T-helper 1 cell (primary cell): Measurements from ENCODE around the gene TMEM123.

Experiments
- DNase-seq, 5 donors: peaks; one replicate each; pipeline ENCODE4 v3.0.0-alpha.2; 2012 to 2020

Gene TMEM123

GRCh38 chr11:102471474-102471873 is 18.9 kb upstream of the TMEM123 start:
- DNase-seq, result no peak

- DNase-seq, result peak in 3 of 5 donors; percentile 4 to 43 (median 24)
These were observed 17.7 kb upstream of the TMEM123 start for GRCh38 chr11:102470251-102470650.

DNA sequence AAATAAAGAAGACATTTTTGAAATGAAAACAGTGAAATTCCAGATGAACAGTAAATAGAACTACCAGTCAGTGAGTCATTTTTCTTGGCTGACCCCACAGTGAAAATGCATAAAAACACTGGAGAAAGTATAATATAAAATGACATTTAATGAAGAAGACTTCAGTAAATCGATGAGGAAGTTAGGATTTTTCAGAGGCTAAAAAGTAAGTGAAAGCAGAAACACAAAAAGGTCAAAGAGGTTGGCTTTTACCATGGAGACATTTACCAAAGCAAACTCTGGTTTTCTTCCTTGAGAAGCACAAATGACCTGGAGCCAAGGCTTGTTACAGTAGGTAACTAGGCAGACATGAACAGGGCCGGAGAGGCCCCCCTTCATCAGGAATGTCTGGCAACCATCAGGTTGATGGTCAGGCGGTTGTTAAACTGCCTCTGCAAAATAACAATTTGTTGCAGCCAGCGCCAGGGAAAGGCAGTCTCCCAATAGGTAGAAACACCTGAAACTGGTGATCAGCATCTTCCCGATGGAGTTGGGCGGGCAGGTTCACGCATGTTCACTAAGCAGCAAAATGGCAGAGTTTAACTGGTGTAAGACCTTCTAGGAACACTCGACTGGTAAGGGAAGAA is 16.7 kb upstream of the TMEM123 start:
- DNase-seq, result no peak

DNA sequence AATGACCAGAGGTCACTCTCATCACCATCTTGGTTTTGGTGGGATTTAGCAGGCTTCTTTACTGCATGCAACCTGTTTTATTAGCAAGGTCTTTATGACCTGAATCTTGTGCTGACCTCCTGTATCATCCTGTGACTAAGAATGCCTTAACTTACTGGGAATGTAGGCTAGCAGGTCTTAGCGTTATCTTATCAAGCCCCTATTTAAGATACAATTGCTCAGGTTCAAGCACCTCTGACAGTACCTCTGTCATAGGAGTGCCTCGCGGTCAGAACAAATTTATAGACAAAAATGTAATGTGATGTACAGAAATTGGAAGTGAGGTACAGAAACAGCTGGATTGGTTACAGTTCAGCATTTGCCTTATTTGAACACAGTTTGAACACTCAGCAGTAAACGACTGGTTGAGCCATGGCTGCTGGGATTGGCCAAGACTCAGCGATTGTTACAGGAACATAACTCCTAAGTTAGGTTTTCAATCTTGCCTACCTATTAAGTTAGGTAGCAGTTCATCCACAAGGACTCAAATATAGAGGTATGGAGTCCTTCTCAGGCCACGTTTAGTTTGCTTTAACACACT is 16.1 kb upstream of the TMEM123 start:
- no peak for DNase-seq

DNA sequence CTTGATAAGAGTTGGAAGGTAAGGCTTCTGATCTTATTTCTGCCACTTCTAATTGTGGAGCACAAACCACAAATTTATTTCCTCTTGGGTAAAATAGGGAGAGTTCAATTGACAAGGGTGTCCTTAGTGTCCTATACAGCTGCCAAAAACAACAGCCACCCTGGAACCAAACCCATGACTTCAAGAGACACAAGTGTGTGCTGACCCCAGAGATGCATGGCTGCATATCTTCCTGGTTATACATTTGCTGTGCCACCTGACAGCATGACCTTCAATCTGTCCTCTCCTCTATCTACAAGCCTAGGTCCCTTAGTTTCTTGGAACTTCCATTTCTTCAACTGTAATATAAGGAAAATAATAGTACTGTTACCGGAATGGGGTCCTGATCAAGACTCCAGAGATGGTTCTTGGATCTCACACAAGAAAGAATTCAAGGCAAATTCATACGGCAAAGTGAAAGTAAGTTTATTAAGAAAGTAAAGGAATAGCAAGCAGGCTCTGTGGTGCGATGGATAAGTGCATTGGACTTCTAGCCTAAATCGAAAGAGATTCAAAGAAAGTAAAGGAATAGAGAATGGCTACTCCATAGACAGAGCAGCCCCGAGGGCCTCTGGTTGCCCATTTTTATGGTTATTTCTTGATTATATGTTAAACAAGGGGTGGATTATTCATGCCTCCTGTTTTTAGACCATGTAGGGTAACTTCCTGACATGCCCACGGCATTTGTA is 15.5 kb upstream of the TMEM123 start:
- no peak for DNase-seq

- no peak for DNase-seq
These were observed 14.6 kb upstream of the TMEM123 start for GRCh38 chr11:102467080-102467708.

DNA sequence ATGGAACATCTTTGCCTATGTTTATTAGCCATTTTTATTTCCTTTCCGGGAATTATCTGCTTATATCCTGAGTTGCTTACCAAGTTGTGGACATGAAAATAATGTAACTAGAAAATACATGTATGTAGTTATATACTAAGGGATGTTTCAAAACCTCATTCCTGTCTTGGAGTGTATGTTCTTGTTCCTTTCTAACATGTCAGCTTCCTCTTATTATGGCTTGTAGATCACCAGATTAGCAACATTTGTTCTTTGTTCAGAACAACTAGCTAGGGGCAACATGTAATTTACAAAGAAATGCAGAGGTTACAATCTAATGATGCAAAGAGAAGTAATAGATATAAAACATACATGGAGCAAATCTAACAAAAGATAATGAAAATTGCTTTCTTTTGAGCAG is 13.1 kb upstream of the TMEM123 start:
- DNase-seq, result no peak

DNA sequence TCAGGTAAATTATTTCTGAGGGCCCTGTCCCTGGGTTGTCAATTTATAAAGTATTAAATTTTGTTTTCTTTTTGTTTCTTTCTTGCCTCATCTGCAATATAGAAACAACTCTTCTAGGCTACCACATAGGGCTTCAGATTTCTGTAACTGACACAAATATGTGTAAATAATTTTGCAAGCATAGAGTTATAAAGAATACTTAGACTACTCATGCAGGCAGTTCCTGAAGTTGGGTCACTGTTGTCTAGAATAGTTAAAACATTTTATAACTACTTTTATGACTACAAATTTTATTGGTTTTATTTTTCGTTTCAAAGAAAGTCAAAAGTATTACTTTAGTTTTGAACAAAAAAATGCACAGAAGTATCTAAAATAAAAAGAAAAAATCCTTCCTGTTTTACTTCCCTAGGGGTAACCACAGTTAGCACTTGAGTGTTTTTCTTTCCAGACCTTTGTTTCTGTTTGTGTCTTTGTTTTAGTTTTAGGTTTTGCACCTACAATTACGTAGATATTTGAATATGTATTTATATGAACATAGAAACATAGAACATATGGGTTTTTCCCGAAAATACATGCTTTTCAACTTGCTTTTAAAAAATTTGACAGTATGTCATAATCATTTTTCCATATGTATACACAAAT is 12.4 kb upstream of the TMEM123 start:
- no peak for DNase-seq

GRCh38 chr11:102464037-102464436 is 11.5 kb upstream of the TMEM123 start:
- DNase-seq, result no peak

- DNase-seq, result no peak
These were observed 10.0 kb upstream of the TMEM123 start for GRCh38 chr11:102462610-102463009.

GRCh38 chr11:102459393-102459792 is 6.8 kb upstream of the TMEM123 start:
- DNase-seq, result no peak

- no peak for DNase-seq
These were observed 6.0 kb upstream of the TMEM123 start for GRCh38 chr11:102458548-102458947.

GRCh38 chr11:102457865-102458264 is 5.3 kb upstream of the TMEM123 start:
- DNase-seq, result no peak

DNA sequence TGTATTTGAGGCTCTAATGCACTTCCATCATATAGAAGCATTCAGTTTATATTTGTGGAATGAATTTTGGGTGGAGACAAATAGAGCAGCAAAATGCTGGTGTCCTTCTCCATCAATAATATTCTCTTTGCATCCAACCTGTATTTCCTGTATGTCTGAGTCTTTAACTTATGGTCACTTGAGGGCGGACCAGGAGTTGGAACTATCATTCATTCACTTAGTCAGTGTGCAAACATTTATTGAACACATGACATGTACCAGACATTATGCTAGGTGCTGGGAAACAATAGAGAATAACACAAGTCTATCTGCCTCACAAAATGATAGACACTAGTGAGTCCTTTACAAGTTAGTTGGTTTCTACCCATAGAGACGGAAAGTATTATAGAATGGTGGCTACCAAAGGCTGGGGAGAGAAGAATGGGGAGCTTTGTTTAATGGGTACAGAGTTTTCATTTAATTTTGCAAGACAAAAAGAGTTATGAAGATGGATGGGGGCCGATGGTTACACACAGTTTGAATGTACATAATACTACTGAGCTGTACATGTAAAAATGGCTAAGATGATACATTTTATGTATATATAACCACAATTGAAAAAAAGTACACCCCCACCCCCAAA is 4.6 kb upstream of the TMEM123 start:
- DNase-seq, result no peak

DNA sequence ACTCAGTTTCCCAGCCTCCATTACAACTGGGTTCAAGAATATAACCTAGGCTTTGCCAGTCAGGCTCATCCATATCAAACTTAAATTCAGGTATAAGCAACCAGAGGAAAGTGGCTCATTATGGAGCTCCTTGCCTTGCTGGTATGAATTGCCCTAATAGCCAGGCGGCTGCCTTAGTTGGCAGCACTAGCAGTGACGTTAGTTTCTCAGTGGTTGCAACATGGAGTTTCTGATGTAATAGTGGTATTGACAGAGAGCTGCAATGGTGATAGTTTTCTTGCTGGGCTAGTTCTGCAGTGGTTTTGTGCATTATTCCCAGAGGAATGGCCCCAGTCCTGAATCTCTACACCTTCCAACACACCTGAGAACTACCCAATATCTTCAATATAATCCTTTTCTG is 3.8 kb upstream of the TMEM123 start:
- DNase-seq, result no peak

- DNase-seq, result no peak
These were observed 1.4 kb upstream of the TMEM123 start for GRCh38 chr11:102453921-102454320.

- no peak for DNase-seq
These were observed 734 bp upstream of the TMEM123 start for GRCh38 chr11:102453302-102453695.

DNA sequence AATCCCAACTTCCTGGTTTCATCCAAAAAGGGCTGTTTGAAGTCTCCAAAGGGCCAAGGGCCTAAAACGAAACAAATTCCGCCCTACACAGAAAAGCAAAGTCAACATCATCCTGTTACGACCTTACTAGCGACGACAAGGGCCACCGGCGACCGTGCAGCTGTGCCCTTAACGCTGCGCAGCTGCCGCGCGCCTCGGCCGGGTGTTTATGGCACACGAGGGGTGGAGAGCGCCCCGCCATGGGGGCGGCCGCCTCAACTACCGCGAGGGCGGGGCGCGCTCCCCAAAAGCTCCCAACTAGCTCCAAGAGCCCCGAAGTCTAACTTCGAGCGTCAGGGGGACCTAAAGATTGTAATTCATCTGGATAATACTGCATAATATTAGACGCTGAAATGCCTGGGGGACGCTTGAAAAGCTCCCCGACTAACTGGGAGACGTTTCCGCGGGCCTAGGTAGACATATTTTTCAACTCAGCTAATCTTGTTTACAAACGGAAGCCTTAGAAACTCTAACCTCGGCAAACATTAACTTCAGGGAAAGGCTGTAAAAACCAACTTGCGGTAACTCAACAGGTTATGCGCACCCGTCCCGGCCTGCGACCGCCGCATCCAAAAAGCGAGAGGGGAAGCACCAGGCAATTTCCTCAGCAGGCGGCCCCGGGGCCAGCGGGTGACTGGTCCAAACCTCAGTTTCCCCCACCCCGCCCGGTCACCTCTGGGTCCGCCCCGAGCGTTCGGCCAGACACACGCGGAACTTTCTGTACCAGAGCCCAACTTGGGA is 694 bp downstream of the TMEM123 start:
- peak; percentile 55 to 93 (median 66) for DNase-seq

DNA sequence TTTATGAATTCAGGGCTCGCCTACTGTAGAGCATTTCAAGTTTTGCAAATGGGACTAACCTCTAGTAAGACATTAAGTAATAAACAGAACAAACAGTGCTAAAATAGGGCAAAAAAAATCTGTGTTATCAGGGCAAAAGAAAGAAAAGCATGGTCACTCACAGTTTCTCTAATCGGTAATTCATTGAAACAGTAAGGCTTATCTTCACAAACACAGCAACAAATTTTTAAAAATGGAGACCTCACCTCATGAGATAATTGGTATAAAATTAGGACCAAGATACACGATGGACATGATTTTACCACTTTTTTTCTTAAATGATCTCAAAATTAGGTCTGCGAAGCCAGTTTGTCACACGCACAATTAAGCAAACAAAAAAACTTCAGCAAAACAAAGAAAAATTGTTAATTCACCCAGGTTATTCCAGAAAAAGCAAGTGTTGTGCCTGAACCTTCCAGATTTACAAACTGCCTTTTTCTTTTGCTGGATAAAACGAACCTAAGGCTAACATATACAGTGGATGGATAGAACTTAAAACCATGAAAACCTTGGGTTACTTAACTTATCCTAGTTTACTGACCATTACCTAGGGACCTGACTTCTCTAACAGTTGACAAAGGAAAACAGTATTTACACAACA is 1.4 kb downstream of the TMEM123 start:
- no peak for DNase-seq

DNA sequence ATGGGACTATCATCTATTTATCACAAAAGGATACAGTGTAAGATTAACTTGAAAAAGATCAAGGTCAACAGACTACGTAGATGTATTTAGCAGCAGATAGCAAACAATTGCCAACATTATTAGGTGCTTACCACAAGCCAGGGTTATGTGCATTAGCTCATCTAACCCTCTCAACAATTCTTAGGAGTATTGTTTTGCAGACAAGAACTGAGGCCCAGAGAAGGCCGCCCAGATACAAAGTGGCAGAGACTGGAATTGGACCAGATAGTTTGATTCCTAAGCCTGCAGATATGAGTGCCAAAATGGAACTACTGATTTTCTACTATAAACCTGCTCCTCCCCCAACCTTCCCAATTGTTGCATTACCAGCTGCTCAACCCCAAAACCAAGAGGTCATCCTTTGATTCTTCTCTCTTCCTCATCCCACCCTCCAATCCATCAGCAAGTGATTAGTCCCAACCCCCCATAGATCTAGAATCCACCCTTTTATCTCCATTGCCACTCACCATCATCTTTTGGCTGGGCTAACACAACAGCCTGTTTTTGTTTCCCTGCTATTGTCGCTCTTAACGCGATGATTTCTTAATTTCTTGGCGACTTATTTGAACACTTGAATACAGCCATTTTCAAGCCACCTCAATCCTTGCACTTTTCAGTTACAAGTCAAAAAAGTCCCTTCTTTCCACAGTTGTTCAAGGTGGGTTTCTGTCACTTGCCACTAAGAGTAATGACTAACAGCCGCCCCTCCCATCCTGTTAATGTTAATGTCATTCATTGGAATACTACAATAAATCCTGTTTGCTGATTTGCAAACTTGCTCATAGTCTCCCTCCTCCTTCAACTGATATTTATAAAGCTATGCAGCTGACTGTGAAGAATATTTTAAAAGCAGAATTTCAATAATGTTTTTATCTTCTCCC is 2.7 kb downstream of the TMEM123 start:
- DNase-seq, result no peak
